Measurements from ENCODE around the gene RSPH6A.
"Not testable (repeated sequence)": the region's sequence is repeated elsewhere in the genome, so short reads cannot be mapped to it uniquely, and the experiment has no call there.

Gene RSPH6A

GRCh38 chr19:45799541-45799940 is 15.6 kb downstream of the RSPH6A start:
- DNase-seq: not testable (repeated sequence)

GRCh38 chr19:45798995-45799517 is 16.1 kb downstream of the RSPH6A start:
- peak; percentile 64 for DNase-seq

GRCh38 chr19:45794627-45795026 is 20.5 kb downstream of the RSPH6A start:
- no peak for DNase-seq

- no peak for DNase-seq
Observed at GRCh38 chr19:45793876-45794275, 21.2 kb downstream of the RSPH6A start.

- DNase-seq: no peak
Observed at GRCh38 chr19:45793178-45793564, 21.9 kb downstream of the RSPH6A start.

- DNase-seq: peak; percentile 98
Observed at GRCh38 chr19:45792470-45793177, 22.5 kb downstream of the RSPH6A start, which contains the start of gene DMWD. Gene DMWD, minus strand, starts transcription at chr19:45792845. Its CDS starts 89 bp downstream, at chr19:45792756.

- no peak for DNase-seq
Observed at GRCh38 chr19:45791744-45792469, 23.2 kb downstream of the RSPH6A start.

- peak; percentile 48 for DNase-seq
Observed at GRCh38 chr19:45790942-45791341, 24.2 kb downstream of the RSPH6A start.

- no peak for DNase-seq
Observed at GRCh38 chr19:45789035-45789786, 25.9 kb downstream of the RSPH6A start.

- no peak for DNase-seq
Observed at GRCh38 chr19:45786533-45786894, 28.6 kb downstream of the RSPH6A start.

GRCh38 chr19:45785781-45786532 is 29.2 kb downstream of the RSPH6A start:
- no peak for DNase-seq

GRCh38 chr19:45785097-45785496 is 30.0 kb downstream of the RSPH6A start:
- DNase-seq: no peak

GRCh38 chr19:45784096-45784495 is 31.0 kb downstream of the RSPH6A start:
- no peak for DNase-seq

- DNase-seq: no peak
Observed at GRCh38 chr19:45782820-45783785, 32.0 kb downstream of the RSPH6A start.

- DNase-seq: no peak
Observed at GRCh38 chr19:45782162-45782691, 32.9 kb downstream of the RSPH6A start, which contains the start of gene DMPK. Gene DMPK, minus strand, starts transcription at chr19:45782490. Its CDS starts 138 bp downstream, at chr19:45782352.

GRCh38 chr19:45781214-45782161 is 33.6 kb downstream of the RSPH6A start:
- DNase-seq: no peak

GRCh38 chr19:45780448-45781213 is 34.5 kb downstream of the RSPH6A start:
- DNase-seq: no peak

- DNase-seq: no peak
Observed at GRCh38 chr19:45780146-45780447, 35.0 kb downstream of the RSPH6A start.
